HG03520 (cell line): ENCODE results near the gene TBC1D25.

Source experiments
- ATAC-seq: cut with Tn5 transposase; IDR thresholded peaks from one replicate; pipeline ENCODE4 v1.9.1; 2021; ENCODE audit warnings: mild to moderate bottlenecking, moderate library complexity; ENCODE audit not compliant: unreplicated experiment

Gene TBC1D25

GRCh38 chrX:48599341-48599740, 59.8 kb downstream of the TBC1D25 start:
- no peak for ATAC-seq

DNA sequence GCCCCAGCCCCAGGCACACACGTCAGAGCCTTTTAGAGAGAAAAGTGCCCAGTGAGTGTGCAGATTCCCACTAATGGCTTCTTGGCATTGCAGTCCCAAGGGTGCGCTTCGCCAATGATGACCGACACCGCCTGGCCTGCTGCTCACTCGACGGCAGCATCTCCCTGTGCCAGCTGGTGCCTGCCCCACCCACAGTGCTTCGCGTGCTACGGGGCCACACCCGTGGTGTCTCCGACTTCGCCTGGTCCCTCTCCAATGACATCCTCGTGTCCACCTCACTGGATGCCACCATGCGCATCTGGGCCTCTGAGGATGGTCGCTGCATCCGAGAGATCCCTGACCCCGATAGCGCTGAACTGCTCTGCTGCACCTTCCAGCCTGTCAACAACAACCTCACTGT, 60.7 kb downstream of the TBC1D25 start:
- ATAC-seq = no peak

GRCh38 chrX:48601741-48602394, 62.4 kb downstream of the TBC1D25 start:
- no peak for ATAC-seq

GRCh38 chrX:48604701-48605100, 65.2 kb downstream of the TBC1D25 start:
- ATAC-seq = no peak

- no peak for ATAC-seq
Observed at GRCh38 chrX:48606091-48606490, 66.6 kb downstream of the TBC1D25 start.

GRCh38 chrX:48611703-48612102, 72.2 kb downstream of the TBC1D25 start:
- ATAC-seq = no peak
